GM12878 (cell line): ENCODE measurements around the gene KHDRBS2.

Experiments
- NFIC ChIP-seq: IDR thresholded peaks from 2 replicates; pipeline ENCODE4 v1.6.1; 2012; ENCODE audit warnings: low read depth, mild to moderate bottlenecking, inconsistent platforms, low read length, moderate library complexity
- ZNF24 ChIP-seq: fragments of 450-650 bp; IDR thresholded peaks from 2 replicates; pipeline ENCODE4 v1.6.1; 2017; ENCODE audit warnings: antibody characterized with exemption, mild to moderate bottlenecking
- TF ChIP-seq, protein P1 (sequence below): IDR thresholded peaks from 2 replicates; pipeline ENCODE4 v1.6.1; 2012; ENCODE audit warnings: mild to moderate bottlenecking, low read depth, low read length

DNA sequence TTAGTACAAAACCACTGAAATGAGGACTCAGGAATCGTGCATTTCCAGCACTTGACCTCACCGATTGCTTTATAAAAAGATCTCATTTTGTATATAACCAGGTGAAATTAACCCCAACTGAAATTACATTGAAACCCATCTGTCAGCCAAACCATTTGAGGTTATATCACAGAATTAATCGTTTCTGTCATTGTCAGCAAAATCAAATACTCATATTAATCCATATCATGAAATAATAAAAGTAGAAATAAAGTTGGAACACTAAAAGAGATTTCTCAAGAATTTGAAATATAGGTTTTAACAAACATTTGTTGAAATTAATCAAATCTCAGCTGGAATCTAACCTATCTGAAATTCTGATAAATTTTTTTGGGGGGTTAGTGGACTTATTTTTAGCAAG is 23.7 kb downstream of the KHDRBS2 start:
- TF ChIP-seq NFIC: no peak
- TF ChIP-seq, protein P1, sequence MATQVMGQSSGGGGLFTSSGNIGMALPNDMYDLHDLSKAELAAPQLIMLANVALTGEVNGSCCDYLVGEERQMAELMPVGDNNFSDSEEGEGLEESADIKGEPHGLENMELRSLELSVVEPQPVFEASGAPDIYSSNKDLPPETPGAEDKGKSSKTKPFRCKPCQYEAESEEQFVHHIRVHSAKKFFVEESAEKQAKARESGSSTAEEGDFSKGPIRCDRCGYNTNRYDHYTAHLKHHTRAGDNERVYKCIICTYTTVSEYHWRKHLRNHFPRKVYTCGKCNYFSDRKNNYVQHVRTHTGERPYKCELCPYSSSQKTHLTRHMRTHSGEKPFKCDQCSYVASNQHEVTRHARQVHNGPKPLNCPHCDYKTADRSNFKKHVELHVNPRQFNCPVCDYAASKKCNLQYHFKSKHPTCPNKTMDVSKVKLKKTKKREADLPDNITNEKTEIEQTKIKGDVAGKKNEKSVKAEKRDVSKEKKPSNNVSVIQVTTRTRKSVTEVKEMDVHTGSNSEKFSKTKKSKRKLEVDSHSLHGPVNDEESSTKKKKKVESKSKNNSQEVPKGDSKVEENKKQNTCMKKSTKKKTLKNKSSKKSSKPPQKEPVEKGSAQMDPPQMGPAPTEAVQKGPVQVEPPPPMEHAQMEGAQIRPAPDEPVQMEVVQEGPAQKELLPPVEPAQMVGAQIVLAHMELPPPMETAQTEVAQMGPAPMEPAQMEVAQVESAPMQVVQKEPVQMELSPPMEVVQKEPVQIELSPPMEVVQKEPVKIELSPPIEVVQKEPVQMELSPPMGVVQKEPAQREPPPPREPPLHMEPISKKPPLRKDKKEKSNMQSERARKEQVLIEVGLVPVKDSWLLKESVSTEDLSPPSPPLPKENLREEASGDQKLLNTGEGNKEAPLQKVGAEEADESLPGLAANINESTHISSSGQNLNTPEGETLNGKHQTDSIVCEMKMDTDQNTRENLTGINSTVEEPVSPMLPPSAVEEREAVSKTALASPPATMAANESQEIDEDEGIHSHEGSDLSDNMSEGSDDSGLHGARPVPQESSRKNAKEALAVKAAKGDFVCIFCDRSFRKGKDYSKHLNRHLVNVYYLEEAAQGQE: no peak
- TF ChIP-seq ZNF24: no peak
